NCI-H2107 (cell line): ENCODE data around the gene AFAP1.

Experiments
- DNase-seq: peaks from one replicate; lab custom pipeline; 2025; lab: John Stamatoyannopoulos, UW

AFAP1 gene

GRCh38 chr4:7755561-7755960 lies 184.1 kb downstream of the AFAP1 start:
- DNase-seq: no peak

GRCh38 chr4:7754565-7755262 lies 184.9 kb downstream of the AFAP1 start:
- DNase-seq: no peak

GRCh38 chr4:7753931-7754465 lies 185.7 kb downstream of the AFAP1 start:
- no peak for DNase-seq

- no peak for DNase-seq
Measured at GRCh38 chr4:7753271-7753670, 186.4 kb downstream of the AFAP1 start.

GRCh38 chr4:7752649-7753048 lies 187.0 kb downstream of the AFAP1 start:
- DNase-seq: no peak

GRCh38 chr4:7750972-7751371 lies 188.7 kb downstream of the AFAP1 start:
- DNase-seq: no peak

GRCh38 chr4:7750523-7750922 lies 189.1 kb downstream of the AFAP1 start:
- no peak for DNase-seq

- DNase-seq: no peak
Measured at GRCh38 chr4:7747566-7747965, 192.1 kb downstream of the AFAP1 start.

- no peak for DNase-seq
Measured at GRCh38 chr4:7747062-7747385, 192.6 kb downstream of the AFAP1 start.

GRCh38 chr4:7746351-7747061 lies 193.2 kb downstream of the AFAP1 start:
- DNase-seq: no peak

- no peak for DNase-seq
Measured at GRCh38 chr4:7745301-7745885, 194.3 kb downstream of the AFAP1 start.

GRCh38 chr4:7744142-7744804 lies 195.4 kb downstream of the AFAP1 start:
- DNase-seq: no peak

GRCh38 chr4:7742807-7743280 lies 196.8 kb downstream of the AFAP1 start:
- DNase-seq: no peak

- DNase-seq: no peak
Measured at GRCh38 chr4:7741946-7742806, 197.5 kb downstream of the AFAP1 start.

- DNase-seq: no peak
Measured at GRCh38 chr4:7740866-7741525, 198.7 kb downstream of the AFAP1 start.

GRCh38 chr4:7739918-7740865 lies 199.5 kb downstream of the AFAP1 start:
- no peak for DNase-seq

- no peak for DNase-seq
Measured at GRCh38 chr4:7739077-7739917, 200.4 kb downstream of the AFAP1 start.

GRCh38 chr4:7738458-7739076 lies 201.1 kb downstream of the AFAP1 start:
- DNase-seq: no peak
